ENCODE measurements around the gene NOTUM. TPM values are rescaled to one million over a fixed set of nuclear protein-coding genes. Genes with fewer than 3 reads are reported as not detected.

NOTUM gene
- 1.9 TPM for total RNA-seq

GRCh38 chr17:81961087-81961511 lies at the start of gene NOTUM:
NOTUM (minus strand) TSS chr17:81961187; CDS start chr17:81960909, 278 bp downstream.
- DNase-seq = peak; percentile 59

GRCh38 chr17:82009413-82009812 lies 48.4 kb upstream of the NOTUM start:
- DNase-seq = no peak

GRCh38 chr17:82008941-82009405 lies 48.0 kb upstream of the NOTUM start:
- no peak for DNase-seq

- no peak for DNase-seq
These were observed 47.4 kb upstream of the NOTUM start for GRCh38 chr17:82008258-82008940.

- no peak for DNase-seq
These were observed 46.7 kb upstream of the NOTUM start for GRCh38 chr17:82007495-82008257.

- DNase-seq = no peak
These were observed 46.2 kb upstream of the NOTUM start for GRCh38 chr17:82007228-82007494.

GRCh38 chr17:82006468-82007227 lies 45.7 kb upstream of the NOTUM start:
- peak; percentile 60 for DNase-seq

GRCh38 chr17:82005701-82006348 lies 44.8 kb upstream of the NOTUM start:
- no peak for DNase-seq

GRCh38 chr17:82004517-82005455 lies 43.8 kb upstream of the NOTUM start:
- no peak for DNase-seq

GRCh38 chr17:82003411-82004381 lies 42.7 kb upstream of the NOTUM start:
- peak; percentile 57 for DNase-seq

GRCh38 chr17:82001571-82002056 lies 40.6 kb upstream of the NOTUM start:
- no peak for DNase-seq

GRCh38 chr17:82000803-82001570 lies 40.0 kb upstream of the NOTUM start:
- DNase-seq = peak; percentile 72

GRCh38 chr17:81999976-82000802 lies 39.2 kb upstream of the NOTUM start:
- no peak for DNase-seq

GRCh38 chr17:81999587-81999975 lies 38.6 kb upstream of the NOTUM start:
- no peak for DNase-seq

GRCh38 chr17:81998691-81999438 lies 37.9 kb upstream of the NOTUM start:
- DNase-seq = no peak

GRCh38 chr17:81998212-81998611 lies 37.2 kb upstream of the NOTUM start:
- no peak for DNase-seq

- DNase-seq = no peak
These were observed 35.9 kb upstream of the NOTUM start for GRCh38 chr17:81996757-81997441.
